Fibroblast of the aortic adventitia (primary cell): ENCODE results near the gene SNX27. TPM values are rescaled to one million over a fixed set of nuclear protein-coding genes. Genes with fewer than 3 reads are reported as not detected.

Experiments used
- DNase-seq: peaks from one replicate; pipeline ENCODE4 v3.0.0-alpha.2; 2010; ENCODE audit warnings: low read depth
- H3K4me3 ChIP-seq: 2 replicates; pipeline ENCODE4 v1.5.1; 2011; ENCODE audit warnings: low read depth, mild to moderate bottlenecking, control low read depth, low read length, moderate library complexity
- total RNA-seq: library from RNA; depleted of rRNA; stranded (reverse); fragments of >200 nt; gene quantifications from 2 replicates; pipeline ENCODE4 v1.2.3, GENCODE V29; 2012; ENCODE audit warnings: low replicate concordance
- TF ChIP-seq, protein P1 (sequence below): IDR thresholded peaks from 2 replicates; pipeline ENCODE4 v1.5.1; 2011; ENCODE audit warnings: mild to moderate bottlenecking, low read length, control low read depth, inconsistent platforms; ENCODE audit not compliant: insufficient read depth

The SNX27 gene
- total RNA-seq, 1 donor = 28.6 TPM

GRCh38 chr1:151583796-151584195 is 28.1 kb upstream of the SNX27 start:
- TF ChIP-seq, protein P1, sequence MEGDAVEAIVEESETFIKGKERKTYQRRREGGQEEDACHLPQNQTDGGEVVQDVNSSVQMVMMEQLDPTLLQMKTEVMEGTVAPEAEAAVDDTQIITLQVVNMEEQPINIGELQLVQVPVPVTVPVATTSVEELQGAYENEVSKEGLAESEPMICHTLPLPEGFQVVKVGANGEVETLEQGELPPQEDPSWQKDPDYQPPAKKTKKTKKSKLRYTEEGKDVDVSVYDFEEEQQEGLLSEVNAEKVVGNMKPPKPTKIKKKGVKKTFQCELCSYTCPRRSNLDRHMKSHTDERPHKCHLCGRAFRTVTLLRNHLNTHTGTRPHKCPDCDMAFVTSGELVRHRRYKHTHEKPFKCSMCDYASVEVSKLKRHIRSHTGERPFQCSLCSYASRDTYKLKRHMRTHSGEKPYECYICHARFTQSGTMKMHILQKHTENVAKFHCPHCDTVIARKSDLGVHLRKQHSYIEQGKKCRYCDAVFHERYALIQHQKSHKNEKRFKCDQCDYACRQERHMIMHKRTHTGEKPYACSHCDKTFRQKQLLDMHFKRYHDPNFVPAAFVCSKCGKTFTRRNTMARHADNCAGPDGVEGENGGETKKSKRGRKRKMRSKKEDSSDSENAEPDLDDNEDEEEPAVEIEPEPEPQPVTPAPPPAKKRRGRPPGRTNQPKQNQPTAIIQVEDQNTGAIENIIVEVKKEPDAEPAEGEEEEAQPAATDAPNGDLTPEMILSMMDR = no peak
- no peak for DNase-seq
- no peak overlapping the region for H3K4me3 ChIP-seq

GRCh38 chr1:151584278-151584677 is 27.6 kb upstream of the SNX27 start:
- TF ChIP-seq, protein P1 = no peak
- DNase-seq = no peak
- no peak overlapping the region for H3K4me3 ChIP-seq

DNA sequence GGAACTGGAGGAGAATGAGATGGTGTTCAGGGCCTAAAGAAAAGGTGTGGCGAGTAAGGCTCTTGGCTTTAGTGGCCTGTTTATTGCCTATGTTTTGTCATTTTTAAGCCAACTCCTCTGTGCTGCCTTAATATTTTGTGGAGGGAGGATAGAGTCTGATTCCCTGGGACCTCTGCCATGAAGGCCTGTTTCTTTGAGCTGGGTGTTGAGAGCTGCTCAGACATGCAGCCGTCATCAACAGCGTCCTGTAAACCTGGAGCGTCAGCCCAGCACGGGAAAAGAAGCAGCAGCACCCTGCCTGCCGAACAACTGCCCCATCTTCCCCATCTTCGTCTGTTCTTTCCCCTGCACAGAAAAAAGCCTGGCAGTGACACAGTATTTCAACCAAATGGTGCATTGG is 27.1 kb upstream of the SNX27 start:
- no peak overlapping the region for H3K4me3 ChIP-seq
- no peak for DNase-seq
- TF ChIP-seq, protein P1 = no peak

- TF ChIP-seq, protein P1 = no peak
- DNase-seq = peak; percentile 63
- no peak overlapping the region for H3K4me3 ChIP-seq
Measured at GRCh38 chr1:151585622-151586021, 26.2 kb upstream of the SNX27 start.

DNA sequence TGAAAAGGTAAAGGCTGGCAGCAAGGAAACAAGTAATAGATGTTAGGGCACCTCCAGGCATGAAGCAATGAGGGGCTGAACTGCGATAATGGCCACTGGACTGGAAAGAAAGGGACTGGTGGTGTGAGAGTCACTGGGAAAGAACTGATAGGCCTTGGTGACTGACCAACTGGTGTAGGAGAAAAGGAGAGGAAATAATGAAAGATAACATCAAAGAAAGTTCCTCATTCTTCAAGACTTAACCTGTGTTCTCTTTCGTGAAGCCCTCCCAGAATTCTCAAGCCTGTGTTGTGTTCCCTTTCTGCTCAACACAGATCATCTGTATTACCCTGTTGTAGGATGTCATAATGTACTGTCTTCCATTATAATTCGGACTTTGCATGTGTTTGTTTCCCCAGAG is 20.9 kb upstream of the SNX27 start:
- H3K4me3 ChIP-seq = no peak overlapping the region
- DNase-seq = no peak
- TF ChIP-seq, protein P1 = no peak

DNA sequence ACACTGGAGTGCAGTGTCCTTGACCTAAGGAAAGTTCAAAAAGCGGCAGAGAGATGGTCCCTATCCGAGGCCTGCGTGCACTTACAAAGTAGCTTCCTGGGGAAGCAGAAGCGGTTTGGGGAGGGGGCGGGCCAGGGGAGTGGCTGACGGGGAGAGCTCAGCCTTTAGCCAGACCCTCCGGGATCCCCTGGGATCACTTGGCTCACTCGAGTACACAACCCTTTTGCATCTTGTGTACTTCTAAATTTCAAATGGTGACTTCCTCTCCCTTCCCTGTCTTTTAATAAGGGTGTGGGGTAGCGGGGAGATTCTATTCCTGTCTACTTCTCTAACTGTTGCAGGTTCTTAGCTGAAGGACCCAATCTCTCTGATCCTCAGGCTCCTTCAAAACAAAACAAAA is 18.1 kb upstream of the SNX27 start:
- TF ChIP-seq, protein P1 = no peak
- H3K4me3 ChIP-seq = no peak overlapping the region
- DNase-seq = no peak

- TF ChIP-seq, protein P1 = peak; percentile 93
- peak; percentile 38 for DNase-seq
- no peak overlapping the region for H3K4me3 ChIP-seq
Measured at GRCh38 chr1:151594143-151594625, 17.7 kb upstream of the SNX27 start.
